ENCODE data around the gene INA.
"Not testable (repeated sequence)": the region's sequence is repeated elsewhere in the genome, so short reads cannot be mapped to it uniquely, and the experiment has no call there.

The INA gene

DNA sequence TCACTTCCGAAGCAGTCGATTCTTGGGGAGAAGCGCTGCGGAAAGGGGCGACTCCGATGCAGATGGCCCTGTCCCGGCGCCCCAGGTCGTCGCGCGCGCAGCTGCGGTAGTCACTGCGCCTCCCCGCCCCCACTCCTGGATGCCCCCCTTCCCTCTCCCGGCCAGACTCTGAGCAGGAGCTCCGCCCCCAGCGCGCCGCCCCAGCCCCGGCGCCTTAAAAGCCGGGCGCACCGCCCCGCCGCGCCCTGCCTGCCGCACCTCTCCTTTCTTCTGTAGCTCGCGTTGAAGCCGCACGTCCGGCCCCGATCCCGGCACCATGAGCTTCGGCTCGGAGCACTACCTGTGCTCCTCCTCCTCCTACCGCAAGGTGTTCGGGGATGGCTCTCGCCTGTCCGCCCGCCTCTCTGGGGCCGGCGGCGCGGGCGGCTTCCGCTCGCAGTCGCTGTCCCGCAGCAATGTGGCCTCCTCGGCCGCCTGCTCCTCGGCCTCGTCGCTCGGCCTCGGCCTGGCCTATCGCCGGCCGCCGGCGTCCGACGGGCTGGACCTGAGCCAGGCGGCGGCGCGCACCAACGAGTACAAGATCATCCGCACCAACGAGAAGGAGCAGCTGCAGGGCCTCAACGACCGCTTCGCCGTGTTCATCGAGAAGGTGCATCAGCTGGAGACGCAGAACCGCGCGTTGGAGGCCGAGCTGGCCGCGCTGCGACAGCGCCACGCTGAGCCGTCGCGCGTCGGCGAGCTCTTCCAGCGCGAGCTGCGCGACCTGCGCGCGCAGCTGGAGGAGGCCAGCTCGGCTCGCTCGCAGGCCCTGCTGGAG is at the start of gene INA:
INA (plus strand) TSS at position 243 of the 817 bp plus-strand sequence; CDS start at position 317, 74 bp downstream.
- DNase-seq: no peak

DNA sequence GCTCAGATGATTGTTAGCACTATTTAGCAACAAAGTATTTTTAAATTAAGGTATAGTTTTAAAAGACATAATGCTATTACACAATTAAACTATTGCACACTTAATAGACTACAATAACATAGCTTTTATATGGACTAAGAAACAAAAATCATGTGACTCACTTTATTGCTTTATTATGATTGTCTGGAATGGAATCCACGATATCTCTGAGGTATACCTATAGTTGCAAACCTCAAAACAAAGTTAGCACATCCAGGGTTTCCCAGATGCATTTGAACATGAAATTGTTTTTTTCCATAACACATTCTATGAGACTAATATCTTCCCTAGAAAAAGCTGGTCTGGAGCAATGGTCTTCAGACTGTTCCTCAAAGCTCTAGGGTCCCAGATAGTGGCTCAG is 49.5 kb upstream of the INA start:
- DNase-seq: no peak

DNA sequence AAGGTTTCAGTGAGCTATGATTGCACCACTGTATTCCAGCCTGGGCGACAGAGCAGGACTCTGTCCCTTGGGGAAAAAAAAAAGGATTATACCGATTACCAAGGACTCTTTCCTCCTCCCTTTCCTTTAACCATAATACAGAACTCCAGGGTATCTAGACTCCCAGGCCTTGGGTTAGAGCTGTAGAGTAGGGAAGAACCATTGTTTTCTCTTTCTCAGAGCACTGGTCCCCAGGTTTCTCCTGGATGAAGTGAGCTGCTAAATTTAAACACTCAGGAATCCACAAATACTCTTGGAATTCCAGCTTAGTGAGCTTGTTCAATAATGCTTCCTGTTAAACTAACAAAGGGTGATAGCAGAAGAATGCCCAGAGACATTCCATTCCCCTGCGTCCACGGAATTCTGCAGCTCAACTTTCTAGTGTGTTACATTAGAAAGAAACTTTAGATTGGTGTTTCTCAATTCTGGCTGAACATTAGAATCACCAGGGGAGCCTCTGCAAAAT is 45.8 kb upstream of the INA start:
- DNase-seq: no peak

DNA sequence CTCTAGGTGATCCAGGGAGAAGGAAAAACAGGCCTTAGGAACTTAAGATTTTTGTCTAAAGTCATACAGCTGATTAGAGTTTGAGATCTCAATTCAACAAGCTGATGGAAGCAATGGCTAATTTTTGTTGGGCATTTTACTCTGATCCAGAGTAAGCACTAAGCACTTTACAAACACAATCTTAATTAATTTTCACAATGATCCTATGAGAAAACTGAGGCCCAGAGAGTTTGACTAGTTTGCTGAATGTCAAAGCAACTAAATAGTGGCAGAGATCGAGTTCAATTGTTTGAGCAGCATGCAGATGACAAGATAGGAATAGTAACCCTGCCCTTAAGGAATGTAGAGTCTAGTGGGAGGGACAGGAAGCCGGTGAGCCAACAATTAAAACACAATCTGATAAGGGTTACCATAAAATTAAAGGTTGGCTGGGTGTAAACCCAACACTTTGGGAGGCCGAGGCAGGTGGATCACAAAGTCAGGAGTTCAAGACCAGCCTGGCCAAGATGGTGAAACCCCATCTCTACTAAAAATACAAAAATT is 44.7 kb upstream of the INA start:
- no peak for DNase-seq

DNA sequence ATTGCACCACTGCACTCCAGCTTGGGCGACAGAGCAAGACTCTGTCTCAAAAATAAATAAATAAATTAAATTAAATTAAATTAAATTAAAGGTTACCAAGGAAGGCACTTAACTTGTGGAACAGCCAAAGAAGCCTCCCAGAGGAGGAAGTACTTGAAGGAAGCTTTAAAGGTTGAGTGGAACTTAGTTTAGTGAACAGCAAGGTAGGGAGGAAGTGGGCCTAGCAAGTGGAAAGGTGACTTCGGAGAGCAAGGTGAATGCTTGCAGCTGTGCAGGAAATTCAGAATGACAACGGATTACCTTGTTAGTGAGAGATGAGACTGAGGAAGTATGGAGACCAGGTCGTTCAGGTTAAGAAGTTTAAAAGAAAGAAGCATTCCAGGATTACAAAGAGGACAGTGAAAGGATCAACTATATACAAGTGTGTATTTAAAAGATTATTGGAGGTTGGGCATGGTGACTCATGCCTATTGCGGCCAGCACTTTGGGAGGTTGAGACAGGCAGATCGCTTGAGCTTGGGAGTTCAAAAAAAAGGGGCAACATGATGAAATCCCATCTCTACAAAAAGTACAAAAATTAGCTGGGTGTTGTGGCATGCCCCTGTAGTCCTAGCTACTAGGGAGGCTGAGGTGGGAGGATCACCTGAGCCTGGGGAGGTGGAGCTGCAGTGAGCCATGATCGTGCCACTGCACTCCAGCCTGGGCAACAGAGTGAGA is 44.0 kb upstream of the INA start:
- DNase-seq: no peak

DNA sequence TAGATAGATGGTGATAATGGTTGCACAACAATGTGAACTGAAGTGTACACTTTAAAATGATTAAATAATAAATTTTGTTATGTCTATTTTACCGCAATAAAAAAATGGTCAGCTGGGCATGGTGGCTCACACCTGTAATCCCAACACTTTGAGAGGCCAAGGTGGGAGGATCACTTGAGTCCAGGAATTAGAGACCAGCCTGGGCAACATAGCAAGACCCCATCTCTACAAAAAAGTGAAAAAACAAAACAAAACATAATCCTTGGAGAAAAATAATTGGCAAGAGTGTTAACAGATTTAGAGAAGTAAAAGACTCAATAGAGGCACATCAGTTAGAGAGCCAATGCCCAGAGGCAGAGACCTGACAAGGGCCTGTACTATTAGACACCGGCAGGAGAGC is 41.2 kb upstream of the INA start:
- DNase-seq: no peak

DNA sequence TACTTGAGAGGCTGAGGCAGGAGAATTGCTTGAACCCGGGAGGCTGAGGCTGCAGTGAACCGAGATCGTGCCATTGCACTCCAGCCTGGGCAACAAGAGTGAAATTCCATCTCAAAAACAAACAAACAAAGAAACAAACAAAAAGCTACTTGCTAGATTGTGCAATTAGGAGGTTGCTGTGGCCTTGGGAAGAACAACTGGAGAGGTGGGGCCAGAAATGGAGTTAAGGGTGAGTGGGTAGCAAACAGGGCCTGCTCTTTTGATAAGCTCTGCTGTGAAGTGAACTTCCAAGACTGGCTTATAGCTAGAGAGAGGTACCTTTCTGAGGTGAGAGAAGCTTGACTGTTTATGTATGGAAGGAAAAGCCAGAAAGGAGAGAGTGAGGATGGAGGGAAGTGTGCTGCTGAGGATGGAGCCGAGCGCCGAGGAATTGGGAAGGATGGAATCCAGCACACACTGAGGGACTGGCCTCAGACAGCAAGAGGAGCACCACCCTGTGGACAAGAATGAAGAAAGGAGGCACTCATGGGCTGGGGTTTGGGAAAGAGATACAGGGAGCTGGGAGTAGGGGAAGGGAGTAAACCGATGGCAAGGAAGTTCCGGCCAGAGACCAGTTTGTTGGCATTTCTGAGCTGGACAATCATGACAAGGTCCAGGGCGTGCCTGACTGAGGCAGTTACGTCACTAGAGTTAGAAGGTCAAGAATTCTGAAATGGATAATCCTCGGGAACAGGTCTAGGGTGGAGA is 38.3 kb upstream of the INA start:
- no peak for DNase-seq

GRCh38 chr10:103241262-103242011 is 35.5 kb upstream of the INA start:
- DNase-seq: peak; percentile 59

DNA sequence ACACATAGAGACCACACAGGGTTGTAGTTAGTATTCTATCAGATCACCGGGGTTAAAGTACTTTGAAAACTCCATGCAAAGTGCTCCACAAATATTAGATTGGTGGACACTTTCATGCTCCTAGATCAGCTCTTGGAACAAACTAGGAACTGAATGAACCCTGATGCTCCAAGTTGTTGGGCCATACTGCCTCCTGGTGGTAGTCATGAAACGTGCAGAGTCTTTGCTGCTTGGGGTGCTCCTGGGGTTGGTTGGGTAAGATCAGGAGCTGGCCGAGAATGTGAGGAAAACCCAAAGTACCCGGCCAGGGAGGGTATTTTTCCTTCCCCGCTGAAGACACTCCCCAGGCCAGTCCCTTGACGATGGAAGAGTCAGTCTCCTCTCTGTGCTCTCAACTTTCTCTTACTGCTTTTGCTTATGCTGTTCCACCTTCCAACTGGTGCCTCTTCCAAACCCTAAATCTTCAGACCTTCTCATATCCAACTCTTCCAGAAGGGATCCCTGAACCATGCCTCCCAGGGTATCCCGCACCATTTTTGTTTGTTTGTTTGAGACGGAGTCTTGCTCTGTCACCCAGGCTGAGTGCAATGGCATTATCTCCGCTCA is 32.2 kb upstream of the INA start:
- DNase-seq: peak; percentile 64

DNA sequence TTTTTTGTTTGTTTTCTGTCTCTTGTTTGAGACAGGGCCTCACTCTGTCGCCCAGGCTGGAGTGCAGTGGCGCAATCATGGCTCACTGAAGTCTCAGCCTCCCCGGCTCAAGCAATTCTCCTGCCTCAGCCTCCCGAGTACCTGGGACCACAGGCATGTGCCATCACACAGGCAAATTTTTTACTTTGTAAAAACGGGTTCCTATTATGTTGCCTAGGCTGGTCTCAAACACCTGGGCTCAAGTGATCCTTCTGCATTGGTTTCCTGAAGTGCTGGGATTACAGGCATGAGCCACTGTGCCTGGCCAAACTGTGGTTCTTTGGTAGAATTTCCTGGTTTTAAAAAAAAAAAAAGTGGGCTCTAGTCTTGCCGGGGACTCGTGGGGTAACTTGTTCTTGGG is 31.4 kb upstream of the INA start, which contains the start of gene RPEL1:
RPEL1 (plus strand) TSS at position 301 of the 400 bp plus-strand sequence. CDS start 110 bp downstream, outside the sequence.
- not testable (repeated sequence) for DNase-seq

GRCh38 chr10:103246324-103246723 is 30.6 kb upstream of the INA start:
- no peak for DNase-seq

DNA sequence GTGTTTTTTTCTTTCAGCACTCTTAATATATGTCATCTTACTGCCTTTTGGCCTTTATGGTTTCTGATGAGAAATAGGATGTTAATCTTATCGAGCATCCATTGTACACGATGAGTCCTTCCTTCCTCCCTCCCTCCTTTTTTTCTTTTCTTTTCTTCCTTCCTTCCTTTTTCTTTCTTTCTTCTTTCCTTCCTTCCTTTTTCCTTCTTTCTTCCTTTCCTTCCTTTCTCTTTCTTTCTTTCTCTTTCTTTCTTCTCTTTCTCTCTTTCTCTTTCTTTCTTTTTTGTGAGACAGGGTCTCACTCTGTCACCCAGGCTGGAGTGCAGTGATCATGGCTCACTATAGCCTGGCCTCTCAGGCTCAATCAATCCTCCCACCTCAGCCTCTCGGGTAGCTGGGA is 22.8 kb upstream of the INA start:
- no peak for DNase-seq

DNA sequence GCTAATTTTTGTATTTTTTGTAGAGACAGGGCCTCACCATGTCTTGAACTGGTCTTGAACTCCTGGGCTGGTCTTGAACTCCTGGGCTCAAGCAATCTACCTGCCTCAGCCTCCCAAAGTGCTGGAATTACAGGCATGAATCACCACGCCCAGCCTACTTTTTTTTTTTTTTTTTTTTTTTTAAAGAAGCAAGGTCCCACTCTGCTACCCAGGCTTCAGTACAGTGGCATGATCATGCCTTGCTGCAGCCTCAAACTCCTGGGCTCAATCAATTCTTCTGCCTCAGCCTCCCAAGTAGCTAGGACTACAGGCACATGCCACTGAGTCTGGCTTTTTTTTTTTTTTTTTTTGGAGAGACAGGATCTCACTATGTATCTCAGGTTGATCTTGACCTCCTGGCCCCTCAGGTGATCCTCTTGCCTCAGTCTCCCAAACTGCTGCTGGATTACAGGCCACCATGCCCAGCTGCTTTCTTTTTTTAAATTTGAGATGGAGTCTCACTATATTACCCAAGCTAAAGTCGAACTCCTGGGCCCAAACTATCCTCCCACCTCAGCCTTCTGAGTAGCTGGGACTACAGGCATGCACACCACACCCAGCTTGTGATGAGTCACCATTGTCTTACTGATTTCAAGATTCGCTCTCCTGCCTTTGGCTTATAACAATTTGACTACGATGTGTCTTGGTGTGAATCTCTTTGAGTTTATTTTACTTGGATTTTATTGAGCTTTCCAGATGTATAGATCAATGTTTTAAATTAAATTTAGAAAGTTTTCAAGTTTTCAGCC is 22.2 kb upstream of the INA start:
- no peak for DNase-seq

DNA sequence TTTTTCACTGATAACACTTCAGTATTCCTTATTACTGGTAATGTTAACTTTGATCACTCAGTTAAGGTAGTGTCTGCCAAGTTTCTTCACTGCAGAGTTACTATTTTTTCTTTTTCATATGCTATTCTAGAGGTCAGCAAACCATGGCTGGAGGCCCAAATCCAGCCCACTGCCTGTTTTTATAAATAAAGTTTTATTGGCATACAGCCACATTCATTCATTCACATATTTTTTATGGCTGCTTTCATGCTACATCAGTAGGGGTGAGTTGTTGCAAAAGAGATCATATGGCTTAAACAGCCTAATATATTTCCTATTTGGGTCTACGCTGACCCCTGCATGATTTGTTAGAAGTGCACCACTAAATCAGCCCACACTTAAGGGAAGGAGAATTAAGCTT is 20.3 kb upstream of the INA start:
- DNase-seq: no peak

GRCh38 chr10:103257812-103258211 is 19.1 kb upstream of the INA start:
- DNase-seq: no peak

DNA sequence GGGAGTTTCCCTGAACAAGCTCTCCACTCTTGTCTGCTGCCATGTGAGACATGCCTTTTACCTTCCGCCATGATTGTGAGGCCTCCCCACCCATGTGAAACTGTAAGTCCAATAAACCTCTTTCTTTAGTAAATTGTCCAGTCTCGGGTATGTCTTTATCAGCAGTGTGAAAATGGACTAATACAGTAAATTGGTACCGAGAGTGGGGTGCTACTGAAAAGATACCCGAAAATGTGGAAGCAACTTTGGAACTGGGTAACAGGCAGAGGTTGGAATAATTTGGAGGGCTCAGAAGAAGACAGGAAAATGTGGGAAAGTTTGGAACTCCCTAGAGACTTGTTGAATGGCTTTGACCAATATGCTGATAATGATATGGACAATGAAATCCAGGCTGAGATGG is 18.0 kb upstream of the INA start:
- DNase-seq: not testable (repeated sequence)

GRCh38 chr10:103259989-103260388 is 16.9 kb upstream of the INA start:
- DNase-seq: no peak

GRCh38 chr10:103262229-103262628 is 14.7 kb upstream of the INA start:
- DNase-seq: no peak

DNA sequence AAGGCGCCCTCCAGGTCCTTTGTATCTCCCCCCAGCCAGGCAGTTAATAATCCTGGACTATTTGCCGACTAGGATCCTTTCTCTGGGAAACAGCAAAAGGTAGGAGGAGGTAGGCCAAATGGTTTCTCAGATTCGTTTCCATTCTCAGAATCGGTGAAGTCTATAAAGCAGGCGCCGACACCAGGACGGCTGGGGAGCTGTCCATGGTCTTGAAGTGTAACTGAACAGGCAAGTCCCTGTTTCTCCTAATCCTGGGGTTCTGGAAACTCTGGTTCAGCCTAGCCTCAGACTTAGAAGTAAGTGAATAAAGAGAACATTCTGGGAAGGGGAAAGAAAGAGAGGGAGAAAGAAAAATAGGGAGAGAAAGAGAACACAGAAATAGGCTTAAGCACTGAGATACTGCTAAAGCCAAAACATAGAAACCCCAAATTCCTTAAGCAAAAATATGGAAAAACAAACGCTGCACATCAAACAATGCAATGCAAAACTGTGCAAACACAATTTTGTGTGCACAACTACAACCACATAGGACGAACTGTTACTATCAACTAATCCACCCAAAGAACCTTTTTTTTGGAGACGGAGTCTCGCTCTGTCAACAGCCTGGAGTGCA is 11.1 kb upstream of the INA start:
- DNase-seq: no peak

GRCh38 chr10:103273041-103273441 is 3.9 kb upstream of the INA start:
- no peak for DNase-seq
